Measurements from ENCODE around the gene HOXD9.
A peak's percentile ranks its signal among the peaks of the same experiment; 100 is the strongest.

The HOXD9 gene

GRCh38 chr2:176117823-176118371 lies 4.6 kb upstream of the HOXD9 start:
- no peaks in the 10 kb centered on the region for H3K9me3 Mint-ChIP-seq
- no peak overlapping the region for H3K4me3 Mint-ChIP-seq
- peaks cover 14% of the 10 kb centered on the region for H3K4me1 Mint-ChIP-seq (ENCODE audit: low read depth)
- intact Hi-C loops (cut with micrococcal nuclease) = no loop called here
- no peak overlapping the region for H3K27ac Mint-ChIP-seq
- peaks cover 94% of the 10 kb centered on the region for H3K27me3 Mint-ChIP-seq
- no peaks in the 10 kb centered on the region for H3K36me3 Mint-ChIP-seq (ENCODE audit: low read depth)

- H3K27ac Mint-ChIP-seq = no peak overlapping the region
- peaks cover 17% of the 10 kb centered on the region for H3K4me1 Mint-ChIP-seq (ENCODE audit: low read depth)
- H3K9me3 Mint-ChIP-seq = no peaks in the 10 kb centered on the region
- intact Hi-C loops (cut with micrococcal nuclease) = no loop called here
- peak overlapping the region; percentile 54 for H3K4me3 Mint-ChIP-seq
- peaks cover 94% of the 10 kb centered on the region for H3K27me3 Mint-ChIP-seq
- no peaks in the 10 kb centered on the region for H3K36me3 Mint-ChIP-seq (ENCODE audit: low read depth)
These were observed 3.7 kb upstream of the HOXD9 start for GRCh38 chr2:176118601-176119339.

GRCh38 chr2:176120364-176121189 lies 1.9 kb upstream of the HOXD9 start:
- no peak overlapping the region for H3K4me3 Mint-ChIP-seq
- H3K36me3 Mint-ChIP-seq (ENCODE audit: low read depth) = no peaks in the 10 kb centered on the region
- H3K27ac Mint-ChIP-seq = no peak overlapping the region
- peaks cover 30% of the 10 kb centered on the region for H3K4me1 Mint-ChIP-seq (ENCODE audit: low read depth)
- no peaks in the 10 kb centered on the region for H3K9me3 Mint-ChIP-seq
- intact Hi-C loops (cut with micrococcal nuclease) = no loop called here
- H3K27me3 Mint-ChIP-seq = peaks cover 96% of the 10 kb centered on the region

GRCh38 chr2:176121190-176122051 lies 1.1 kb upstream of the HOXD9 start:
- Mint-ChIP-seq H3K27me3 (peaks cover 96% of the 10 kb centered on the region), H3K36me3 (ENCODE audit: low read depth) (no peaks in the 10 kb centered on the region), H3K27ac (no peak overlapping the region), H3K9me3 (no peaks in the 10 kb centered on the region), H3K4me1 (ENCODE audit: low read depth) (peaks cover 30% of the 10 kb centered on the region), H3K4me3 (no peak overlapping the region)
- intact Hi-C loops (cut with micrococcal nuclease) = no loop called here

GRCh38 chr2:176122052-176122682 lies 352 bp upstream of the HOXD9 start:
- intact Hi-C loops (cut with micrococcal nuclease) = no loop called here
- Mint-ChIP-seq H3K27me3 (peaks cover 94% of the 10 kb centered on the region), H3K36me3 (ENCODE audit: low read depth) (no peaks in the 10 kb centered on the region), H3K4me1 (ENCODE audit: low read depth) (peaks cover 30% of the 10 kb centered on the region), H3K27ac (no peak overlapping the region), H3K4me3 (peak overlapping the region; percentile 59), H3K9me3 (no peaks in the 10 kb centered on the region)

GRCh38 chr2:176123411-176124109 lies 1.0 kb downstream of the HOXD9 start:
- Mint-ChIP-seq H3K4me3 (peak overlapping the region; percentile 59), H3K4me1 (ENCODE audit: low read depth) (peaks cover 35% of the 10 kb centered on the region), H3K36me3 (ENCODE audit: low read depth) (no peaks in the 10 kb centered on the region), H3K27ac (no peak overlapping the region), H3K9me3 (no peaks in the 10 kb centered on the region), H3K27me3 (peaks cover 93% of the 10 kb centered on the region)
- intact Hi-C loops (cut with micrococcal nuclease) = no loop called here

- no peaks in the 10 kb centered on the region for H3K36me3 Mint-ChIP-seq (ENCODE audit: low read depth)
- H3K4me1 Mint-ChIP-seq (ENCODE audit: low read depth) = peaks cover 36% of the 10 kb centered on the region
- H3K27ac Mint-ChIP-seq = no peak overlapping the region
- H3K9me3 Mint-ChIP-seq = no peaks in the 10 kb centered on the region
- H3K27me3 Mint-ChIP-seq = peaks cover 94% of the 10 kb centered on the region
- intact Hi-C loops (cut with micrococcal nuclease) = no loop called here
- H3K4me3 Mint-ChIP-seq = no peak overlapping the region
These were observed 1.8 kb downstream of the HOXD9 start for GRCh38 chr2:176124110-176124946.

GRCh38 chr2:176124947-176125771 lies 2.6 kb downstream of the HOXD9 start:
- no peak overlapping the region for H3K4me3 Mint-ChIP-seq
- peaks cover 91% of the 10 kb centered on the region for H3K27me3 Mint-ChIP-seq
- H3K36me3 Mint-ChIP-seq (ENCODE audit: low read depth) = no peaks in the 10 kb centered on the region
- H3K4me1 Mint-ChIP-seq (ENCODE audit: low read depth) = peaks cover 37% of the 10 kb centered on the region
- H3K9me3 Mint-ChIP-seq = no peaks in the 10 kb centered on the region
- intact Hi-C loops (cut with micrococcal nuclease) = loop anchor here (5.0 kb wide), 2 partner anchors 512 to 1037 kb away; no protein-coding TSS in a partner anchor
- H3K27ac Mint-ChIP-seq = no peak overlapping the region

GRCh38 chr2:176125772-176126054 lies 3.2 kb downstream of the HOXD9 start:
- Mint-ChIP-seq H3K9me3 (no peaks in the 10 kb centered on the region), H3K4me3 (no peak overlapping the region), H3K27me3 (peaks cover 88% of the 10 kb centered on the region), H3K36me3 (ENCODE audit: low read depth) (no peaks in the 10 kb centered on the region), H3K27ac (no peak overlapping the region), H3K4me1 (ENCODE audit: low read depth) (peaks cover 39% of the 10 kb centered on the region)
- intact Hi-C loops (cut with micrococcal nuclease) = loop anchor here (2.0 to 5.0 kb wide), 3 partner anchors 512 to 1037 kb away; no protein-coding TSS in a partner anchor

- H3K4me1 Mint-ChIP-seq (ENCODE audit: low read depth) = peaks cover 46% of the 10 kb centered on the region
- intact Hi-C loops (cut with micrococcal nuclease) = loop anchor here (1.0 to 5.0 kb wide), 5 partner anchors 328 to 1035 kb away; no protein-coding TSS in a partner anchor
- H3K9me3 Mint-ChIP-seq = no peaks in the 10 kb centered on the region
- peaks cover 85% of the 10 kb centered on the region for H3K27me3 Mint-ChIP-seq
- H3K36me3 Mint-ChIP-seq (ENCODE audit: low read depth) = no peaks in the 10 kb centered on the region
- H3K27ac Mint-ChIP-seq = no peak overlapping the region
- H3K4me3 Mint-ChIP-seq = no peak overlapping the region
These were observed 4.6 kb downstream of the HOXD9 start for GRCh38 chr2:176126929-176127773.

- no peaks in the 10 kb centered on the region for H3K9me3 Mint-ChIP-seq
- intact Hi-C loops (cut with micrococcal nuclease) = loop anchor here (1.0 to 5.0 kb wide), 5 partner anchors 328 to 1035 kb away; no protein-coding TSS in a partner anchor
- H3K27me3 Mint-ChIP-seq = peaks cover 85% of the 10 kb centered on the region
- H3K4me3 Mint-ChIP-seq = no peak overlapping the region
- H3K27ac Mint-ChIP-seq = no peak overlapping the region
- H3K36me3 Mint-ChIP-seq (ENCODE audit: low read depth) = no peaks in the 10 kb centered on the region
- H3K4me1 Mint-ChIP-seq (ENCODE audit: low read depth) = peaks cover 43% of the 10 kb centered on the region
These were observed 5.2 kb downstream of the HOXD9 start for GRCh38 chr2:176127774-176128072.
